Muscle of leg (tissue), 11 donors: ENCODE results near the gene CTNNA1. TPM values are rescaled to one million over a fixed set of nuclear protein-coding genes. Genes with fewer than 3 reads are reported as not detected.

Source experiments
- DNase-seq: peaks from one replicate; pipeline ENCODE4 v3.0.0; 2013
- H3K27ac ChIP-seq: one replicate; pipeline ENCODE4 v1.5.1; 2013; ENCODE audit warnings: mild to moderate bottlenecking, low read length, control low read depth
- H3K27me3 ChIP-seq: one replicate; pipeline ENCODE4 v1.6.1; 2013; ENCODE audit warnings: low read length; ENCODE audit not compliant: control insufficient read depth, insufficient read depth
- H3K36me3 ChIP-seq: one replicate; pipeline ENCODE4 v1.6.1; 2013; ENCODE audit warnings: low read length; ENCODE audit not compliant: control insufficient read depth, insufficient read depth
- H3K4me1 ChIP-seq: one replicate; pipeline ENCODE4 v1.6.1; 2013; ENCODE audit warnings: low read length; ENCODE audit not compliant: control insufficient read depth, insufficient read depth
- H3K4me3 ChIP-seq: one replicate; pipeline ENCODE4 v1.5.1; 2013; ENCODE audit warnings: low read length, control low read depth
- H3K9me3 ChIP-seq: replicated peaks from 2 replicates; pipeline ENCODE4 v1.6.1; 2013; ENCODE audit warnings: low read depth, low read length; ENCODE audit not compliant: control insufficient read depth
- WGBS: methylation state at CpG from one replicate; pipeline ENCODE4 v1.1.5; 2013; ENCODE audit warnings: missing lambda C conversion rate; ENCODE audit not compliant: insufficient coverage; 5-methylcytosine and 5-hydroxymethylcytosine counted together
- polyA plus RNA-seq, 8 donors: library from polyadenylated mRNA; unstranded; fragments of 120-200 nt; gene quantifications; one replicate each; pipeline versions ENCODE4 v1.2.1 to v1.2.3, GENCODE V29; 2013; ENCODE audit warnings: inconsistent platforms in 1 of 8, low replicate concordance in 1 of 8; ENCODE audit not compliant: insufficient read length in 8 of 8, insufficient read depth in 1 of 8
- total RNA-seq: library from RNA; stranded (reverse); fragments of 120-200 nt; gene quantifications from one replicate; pipeline ENCODE4 v1.2.4, GENCODE V29; 2013

Gene CTNNA1
- total and polyA plus RNA-seq, 9 donors, result 247 to 344 (median 297) TPM

GRCh38 chr5:138978581-138978980, 225.4 kb downstream of the CTNNA1 start:
- Histone ChIP-seq H3K27me3 (no peaks in the 10 kb centered on the region), H3K9me3 (no peaks in the 10 kb centered on the region), H3K36me3 (no peaks in the 10 kb centered on the region), H3K4me1 (peaks cover 21% of the 10 kb centered on the region), H3K27ac (no peak overlapping the region), H3K4me3 (no peak overlapping the region)
- WGBS, result no CpG with 5 or more reads among the region's 1 CpG
- DNase-seq, result no peak

GRCh38 chr5:138979684-138980280, 226.6 kb downstream of the CTNNA1 start:
- H3K9me3 ChIP-seq, result no peaks in the 10 kb centered on the region
- no peak overlapping the region for H3K27ac ChIP-seq
- H3K4me3 ChIP-seq, result no peak overlapping the region
- no peaks in the 10 kb centered on the region for H3K36me3 ChIP-seq
- no peaks in the 10 kb centered on the region for H3K27me3 ChIP-seq
- 100% methylated on average over 2 of the region's 5 CpGs for WGBS
- peaks cover 9% of the 10 kb centered on the region for H3K4me1 ChIP-seq
- DNase-seq, result no peak

GRCh38 chr5:138980441-138980840, 227.2 kb downstream of the CTNNA1 start:
- Histone ChIP-seq H3K27ac (no peak overlapping the region), H3K36me3 (no peaks in the 10 kb centered on the region), H3K4me1 (peaks cover 3% of the 10 kb centered on the region), H3K9me3 (no peaks in the 10 kb centered on the region), H3K27me3 (no peaks in the 10 kb centered on the region), H3K4me3 (no peak overlapping the region)
- no peak for DNase-seq

- no peaks in the 10 kb centered on the region for H3K27me3 ChIP-seq
- WGBS, result 100% methylated on average over 3 of the region's 3 CpGs
- H3K4me3 ChIP-seq, result no peak overlapping the region
- H3K36me3 ChIP-seq, result no peaks in the 10 kb centered on the region
- no peaks in the 10 kb centered on the region for H3K4me1 ChIP-seq
- no peaks in the 10 kb centered on the region for H3K9me3 ChIP-seq
- no peak overlapping the region for H3K27ac ChIP-seq
- DNase-seq, result no peak
Observed at GRCh38 chr5:138981131-138981530, 227.9 kb downstream of the CTNNA1 start.

- Histone ChIP-seq H3K9me3 (no peaks in the 10 kb centered on the region), H3K27ac (no peak overlapping the region), H3K4me3 (no peak overlapping the region), H3K4me1 (no peaks in the 10 kb centered on the region), H3K36me3 (no peaks in the 10 kb centered on the region), H3K27me3 (no peaks in the 10 kb centered on the region)
- DNase-seq, result no peak
- WGBS, result 88% methylated on average over 5 of the region's 7 CpGs
Observed at GRCh38 chr5:138981586-138981985, 228.4 kb downstream of the CTNNA1 start.

GRCh38 chr5:138983984-138984383, 230.8 kb downstream of the CTNNA1 start:
- no peaks in the 10 kb centered on the region for H3K4me1 ChIP-seq
- DNase-seq, result no peak
- no peaks in the 10 kb centered on the region for H3K27me3 ChIP-seq
- no peak overlapping the region for H3K27ac ChIP-seq
- no CpG with 5 or more reads among the region's 2 CpGs for WGBS
- H3K36me3 ChIP-seq, result no peaks in the 10 kb centered on the region
- no peaks in the 10 kb centered on the region for H3K9me3 ChIP-seq
- no peak overlapping the region for H3K4me3 ChIP-seq

Other genes starting within 250 kb of the CTNNA1 start
- 43.0 TPM for gene ETF1, start 210.2 kb upstream of the CTNNA1 start, total RNA-seq
- 10 to 100 TPM; 36.1 to 55.7 (median 45.9) TPM for gene ETF1, start 210.2 kb upstream of the CTNNA1 start, polyA plus RNA-seq
- gene HSPA9, start 178.0 kb upstream of the CTNNA1 start, total RNA-seq, result 132 TPM
- gene HSPA9, start 178.0 kb upstream of the CTNNA1 start, polyA plus RNA-seq, result 100 to 1,000 TPM; 118 to 177 (median 158) TPM
- gene LRRTM2, start 121.9 kb downstream of the CTNNA1 start, total RNA-seq, result 1.0 TPM
- under 1 TPM; 0.30 to 0.75 (median 0.53) TPM for gene LRRTM2, start 121.9 kb downstream of the CTNNA1 start, polyA plus RNA-seq